NCI-H146 (cell line): ENCODE data around the gene PATZ1.

Experiments
- DNase-seq: peaks from one replicate; lab custom pipeline; 2025; lab: John Stamatoyannopoulos, UW

Gene PATZ1

GRCh38 chr22:31313366-31314147 is 32.6 kb downstream of the PATZ1 start:
- DNase-seq: peak; percentile 18

GRCh38 chr22:31308181-31308580 is 38.0 kb downstream of the PATZ1 start:
- no peak for DNase-seq

GRCh38 chr22:31305194-31305593 is 41.0 kb downstream of the PATZ1 start:
- DNase-seq: no peak

DNA sequence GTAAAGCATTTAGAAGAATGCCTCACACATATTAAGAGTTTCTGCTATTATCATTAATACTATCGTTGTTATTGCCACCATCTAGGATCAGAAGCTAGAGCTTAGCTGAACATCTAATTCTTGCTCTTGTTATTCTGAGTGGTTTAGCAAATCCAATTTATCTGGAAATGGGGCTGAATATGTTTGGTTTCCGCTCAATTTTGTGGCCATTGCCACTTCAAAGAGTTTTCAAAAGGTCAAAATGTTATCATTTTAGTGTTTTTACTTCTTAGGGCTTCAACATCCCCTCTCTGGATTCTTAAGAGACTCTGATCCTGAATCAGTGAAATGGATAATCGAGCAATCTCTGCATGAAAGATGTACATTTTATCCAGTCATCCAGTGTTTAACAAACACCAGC is 43.6 kb downstream of the PATZ1 start:
- no peak for DNase-seq

GRCh38 chr22:31302006-31302405 is 44.1 kb downstream of the PATZ1 start:
- DNase-seq: no peak

- no peak for DNase-seq
These were observed 45.2 kb downstream of the PATZ1 start for GRCh38 chr22:31300896-31301295.

- no peak for DNase-seq
These were observed 50.1 kb downstream of the PATZ1 start for GRCh38 chr22:31295831-31296657.

DNA sequence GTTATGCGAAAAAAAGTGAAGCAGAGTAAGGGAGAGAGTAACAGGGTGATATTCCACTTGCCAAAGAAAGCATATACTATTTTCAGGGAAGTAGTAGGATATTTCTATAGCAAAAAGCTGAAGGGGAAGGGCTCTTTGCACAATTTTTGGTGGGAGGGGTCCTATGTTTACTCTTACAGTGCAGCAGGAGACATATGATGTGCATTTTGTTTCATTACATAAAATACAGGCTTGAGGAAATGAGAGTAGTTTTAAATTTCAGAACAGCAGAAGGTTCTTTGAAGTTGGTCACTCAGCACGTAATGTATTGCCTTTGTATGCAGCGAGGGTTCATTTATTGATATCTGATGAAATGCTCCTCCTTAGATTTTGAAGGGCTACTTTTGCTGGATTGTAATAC is 50.8 kb downstream of the PATZ1 start:
- no peak for DNase-seq

- peak; percentile 66 for DNase-seq
These were observed 53.7 kb downstream of the PATZ1 start, which contains the start of gene PIK3IP1 for GRCh38 chr22:31292236-31292989. PIK3IP1 (minus strand) TSS chr22:31292488; CDS start chr22:31292344, 144 bp downstream.

GRCh38 chr22:31291481-31292235 is 54.5 kb downstream of the PATZ1 start:
- no peak for DNase-seq

DNA sequence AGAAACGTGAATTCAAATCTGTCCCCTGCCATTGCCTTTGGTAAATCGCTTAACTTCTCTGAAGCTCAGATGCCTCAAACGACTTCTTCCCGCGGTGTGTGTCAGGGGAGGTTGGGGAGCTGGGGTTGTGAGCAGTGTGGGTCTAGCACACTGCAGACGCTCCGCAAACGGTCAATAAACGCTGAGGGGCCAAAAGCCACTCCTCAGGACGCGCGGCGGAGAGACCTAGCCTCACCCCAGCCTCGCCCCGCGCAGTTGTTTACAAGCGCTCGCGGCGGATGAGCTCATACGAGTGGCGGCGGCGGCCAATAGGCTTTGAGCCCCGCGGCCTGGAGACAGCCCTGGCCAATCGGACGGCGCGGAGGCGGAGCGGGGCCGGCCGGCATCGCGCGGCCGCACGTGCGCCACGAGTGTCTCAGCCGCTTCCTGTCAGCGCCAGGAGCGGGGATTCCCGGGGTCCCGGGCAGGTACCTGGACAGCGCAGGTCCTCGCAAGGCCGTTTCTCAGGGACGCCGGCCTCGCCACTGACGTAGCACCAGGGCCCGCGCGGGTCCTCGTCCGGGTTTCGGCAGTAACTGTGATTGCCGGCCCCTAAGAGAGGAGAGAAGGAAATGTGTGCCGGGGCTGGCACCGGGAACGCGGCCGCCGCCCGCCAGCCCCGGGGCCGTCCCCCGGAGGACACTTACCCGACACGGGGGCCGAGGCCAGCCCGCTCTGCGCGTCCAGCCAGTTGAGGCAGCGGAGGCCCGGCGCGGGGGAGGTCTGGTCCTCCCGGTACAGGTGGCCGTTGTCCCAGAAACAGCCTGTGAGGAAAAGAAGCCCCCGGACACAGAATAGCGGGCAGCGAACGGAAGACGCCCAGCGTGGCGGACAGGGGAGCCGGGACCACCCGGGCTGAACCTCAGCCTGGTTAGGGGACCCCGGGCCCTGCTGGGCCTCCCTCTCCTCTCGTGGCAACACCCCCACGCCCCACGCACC is 55.4 kb downstream of the PATZ1 start:
- peak; percentile 87 for DNase-seq

GRCh38 chr22:31289344-31289743 is 56.8 kb downstream of the PATZ1 start:
- peak; percentile 73 for DNase-seq

DNA sequence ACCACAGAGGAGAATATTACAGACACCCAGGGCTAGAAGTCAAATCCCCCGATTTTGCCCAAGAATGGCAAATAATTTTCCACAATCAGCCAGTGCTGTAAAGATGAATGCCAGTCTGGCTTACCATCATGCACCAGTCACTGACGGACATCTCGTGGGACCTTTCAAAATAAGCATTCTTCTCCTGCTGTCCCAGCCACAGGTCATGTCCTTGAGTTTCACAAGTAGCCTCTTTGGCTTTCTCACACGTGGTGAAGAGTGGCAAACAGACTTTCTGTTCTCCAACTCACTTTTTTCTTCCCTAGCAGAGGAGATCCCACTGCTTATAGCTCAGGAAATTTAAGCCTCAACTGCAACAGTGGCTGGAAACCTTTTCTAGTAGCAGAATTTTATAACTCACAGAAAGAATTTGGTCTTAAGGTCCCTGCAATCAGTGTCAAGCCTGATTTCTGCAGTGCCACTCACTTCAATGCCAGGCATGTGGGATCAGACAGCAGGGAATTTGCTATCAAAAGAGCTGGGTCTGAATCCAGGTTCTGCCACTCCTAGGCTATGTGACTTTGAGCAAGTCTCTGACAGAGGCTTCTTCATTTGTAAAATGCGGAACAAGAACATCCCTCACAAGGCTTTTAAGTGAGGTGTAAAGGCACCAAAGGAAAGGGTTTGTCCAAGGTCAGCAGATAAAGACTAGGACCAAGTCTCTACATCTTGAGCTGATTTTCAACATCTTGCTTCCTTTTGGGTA is 57.5 kb downstream of the PATZ1 start:
- no peak for DNase-seq

GRCh38 chr22:31287818-31288495 is 58.2 kb downstream of the PATZ1 start:
- DNase-seq: no peak

DNA sequence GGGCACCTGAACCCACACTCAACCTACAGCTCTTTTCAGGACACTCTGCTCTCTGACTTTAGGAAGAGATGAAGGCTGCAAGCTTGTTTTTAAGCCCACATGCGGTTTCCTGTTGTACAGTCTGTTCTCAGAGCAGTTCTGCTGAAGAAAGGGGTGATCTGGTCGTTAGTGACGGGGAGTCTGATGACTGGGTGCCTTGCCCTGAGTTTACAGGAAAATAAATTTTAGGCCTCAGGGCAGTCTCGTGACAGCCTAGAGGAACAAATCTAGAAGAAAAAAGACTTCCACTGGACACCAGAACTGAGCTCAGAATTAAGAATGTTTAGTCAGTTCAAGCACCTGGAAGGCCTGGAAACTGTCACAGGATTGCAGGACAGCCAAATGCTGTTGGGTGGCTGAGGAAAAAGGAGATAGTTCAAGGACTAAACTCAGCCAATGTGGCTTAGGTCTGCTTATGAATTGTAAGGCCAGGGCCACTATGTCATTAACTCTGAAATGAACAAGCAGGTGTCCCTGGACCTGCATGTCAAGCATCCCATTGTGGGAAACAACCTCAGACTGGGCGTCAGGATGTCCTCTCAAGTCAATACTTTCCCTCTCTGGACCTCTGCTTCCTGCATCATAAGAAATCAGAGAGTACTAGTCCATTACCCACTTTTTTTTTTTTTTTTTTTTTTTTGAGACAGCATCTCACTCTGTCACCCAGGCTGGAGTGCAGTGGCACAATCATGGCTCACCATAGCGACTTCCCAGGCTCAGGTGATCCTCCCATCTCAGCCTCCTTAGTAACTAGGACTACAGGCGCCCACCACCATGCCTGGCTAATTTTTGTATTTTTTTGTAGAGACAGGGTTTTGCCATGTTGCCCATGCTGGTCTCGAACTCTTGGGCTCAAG is 59.5 kb downstream of the PATZ1 start:
- no peak for DNase-seq

GRCh38 chr22:31284281-31285155 is 61.6 kb downstream of the PATZ1 start:
- DNase-seq: no peak
